Measurements from ENCODE around the gene ANKRD12.

The ANKRD12 gene

DNA sequence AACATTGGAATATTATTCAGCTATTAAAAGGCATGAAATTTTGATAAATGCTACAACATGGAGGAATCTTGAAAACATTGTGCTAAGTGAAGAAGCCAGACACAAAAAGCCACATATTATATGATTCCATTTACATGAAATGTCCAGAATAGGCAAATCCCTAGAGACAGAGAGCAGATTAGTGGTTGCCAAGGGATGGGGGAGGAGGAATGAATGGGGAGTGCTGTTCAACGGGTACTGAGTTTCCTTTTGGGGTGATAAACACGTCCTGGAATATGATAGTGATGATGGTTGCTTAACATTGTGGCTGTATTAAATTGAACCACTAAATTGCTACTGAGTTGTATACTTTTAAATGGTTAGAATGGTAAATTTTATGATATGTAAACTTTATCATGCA lies 189.1 kb downstream of the ANKRD12 start:
- TF ChIP-seq, protein P1, sequence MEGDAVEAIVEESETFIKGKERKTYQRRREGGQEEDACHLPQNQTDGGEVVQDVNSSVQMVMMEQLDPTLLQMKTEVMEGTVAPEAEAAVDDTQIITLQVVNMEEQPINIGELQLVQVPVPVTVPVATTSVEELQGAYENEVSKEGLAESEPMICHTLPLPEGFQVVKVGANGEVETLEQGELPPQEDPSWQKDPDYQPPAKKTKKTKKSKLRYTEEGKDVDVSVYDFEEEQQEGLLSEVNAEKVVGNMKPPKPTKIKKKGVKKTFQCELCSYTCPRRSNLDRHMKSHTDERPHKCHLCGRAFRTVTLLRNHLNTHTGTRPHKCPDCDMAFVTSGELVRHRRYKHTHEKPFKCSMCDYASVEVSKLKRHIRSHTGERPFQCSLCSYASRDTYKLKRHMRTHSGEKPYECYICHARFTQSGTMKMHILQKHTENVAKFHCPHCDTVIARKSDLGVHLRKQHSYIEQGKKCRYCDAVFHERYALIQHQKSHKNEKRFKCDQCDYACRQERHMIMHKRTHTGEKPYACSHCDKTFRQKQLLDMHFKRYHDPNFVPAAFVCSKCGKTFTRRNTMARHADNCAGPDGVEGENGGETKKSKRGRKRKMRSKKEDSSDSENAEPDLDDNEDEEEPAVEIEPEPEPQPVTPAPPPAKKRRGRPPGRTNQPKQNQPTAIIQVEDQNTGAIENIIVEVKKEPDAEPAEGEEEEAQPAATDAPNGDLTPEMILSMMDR (conservative IDR thresholded peaks at IDR 0.05; ENCODE audit: low read length): no peak
- TF ChIP-seq EZH2phosphoT487 (IDR thresholded peaks at IDR 0.05; ENCODE audit: borderline replicate concordance): no peak
- no peaks in the 10 kb centered on the region for H4K20me1 ChIP-seq (ENCODE audit: insufficient read depth, low read length, poor library complexity, severe bottlenecking)

GRCh38 chr18:9328776-9329175 lies 192.2 kb downstream of the ANKRD12 start:
- no peaks in the 10 kb centered on the region; the same call in 1 of the 2 replicates for H3K9me3 ChIP-seq (ENCODE audit: insufficient read depth, low read depth, low read length)
- no peak overlapping the region for H2AFZ ChIP-seq (ENCODE audit: low read length)
- no peaks in the 10 kb centered on the region for H3K4me1 ChIP-seq (ENCODE audit: insufficient read depth, low read length, poor library complexity, severe bottlenecking)
- no peak for TF ChIP-seq EZH2phosphoT487 (IDR thresholded peaks at IDR 0.05; ENCODE audit: borderline replicate concordance)
- TF ChIP-seq, protein P1 (conservative IDR thresholded peaks at IDR 0.05; ENCODE audit: low read length): no peak
- H3K79me2 ChIP-seq (ENCODE audit: insufficient read depth, low read length): no peaks in the 10 kb centered on the region
- no peaks in the 10 kb centered on the region for H4K20me1 ChIP-seq (ENCODE audit: insufficient read depth, low read length, poor library complexity, severe bottlenecking)
- H3K36me3 ChIP-seq (ENCODE audit: insufficient read depth, low read length): no peaks in the 10 kb centered on the region
- no peaks in the 10 kb centered on the region for H3K9me2 ChIP-seq (replicated peaks; ENCODE audit: low read depth, low read length)
- no peaks in the 10 kb centered on the region for H3K27me3 ChIP-seq (ENCODE audit: insufficient read depth, low read length, poor library complexity, severe bottlenecking)
- H3K9ac ChIP-seq (ENCODE audit: low read depth, low read length, poor library complexity, severe bottlenecking): no peak overlapping the region
- no peaks in the 10 kb centered on the region for H3F3A ChIP-seq (ENCODE audit: low read depth)
- H3K4me2 ChIP-seq (ENCODE audit: low read depth, low read length, poor library complexity, severe bottlenecking): no peak overlapping the region
- H3K4me3 ChIP-seq (ENCODE audit: low read length, poor library complexity, severe bottlenecking): no peak overlapping the region

More for the DNA sequence above, 189.1 kb downstream of the ANKRD12 start:
- no peaks in the 10 kb centered on the region for H3K79me2 ChIP-seq (ENCODE audit: insufficient read depth, low read length)
- no peak overlapping the region for H2AFZ ChIP-seq (ENCODE audit: low read length)
- no peaks in the 10 kb centered on the region for H3K9me2 ChIP-seq (replicated peaks; ENCODE audit: low read depth, low read length)
- no peaks in the 10 kb centered on the region; the same call in 1 of the 2 replicates for H3K9me3 ChIP-seq (ENCODE audit: insufficient read depth, low read depth, low read length)
- H3K27me3 ChIP-seq (ENCODE audit: insufficient read depth, low read length, poor library complexity, severe bottlenecking): no peaks in the 10 kb centered on the region
- H3K4me2 ChIP-seq (ENCODE audit: low read depth, low read length, poor library complexity, severe bottlenecking): no peak overlapping the region
- no peak overlapping the region for H3K9ac ChIP-seq (ENCODE audit: low read depth, low read length, poor library complexity, severe bottlenecking)
- no peaks in the 10 kb centered on the region for H3K4me1 ChIP-seq (ENCODE audit: insufficient read depth, low read length, poor library complexity, severe bottlenecking)
- H3F3A ChIP-seq (ENCODE audit: low read depth): no peaks in the 10 kb centered on the region
- no peaks in the 10 kb centered on the region for H3K36me3 ChIP-seq (ENCODE audit: insufficient read depth, low read length)
- H3K4me3 ChIP-seq (ENCODE audit: low read length, poor library complexity, severe bottlenecking): no peak overlapping the region

GRCh38 chr18:9329471-9329870 lies 192.9 kb downstream of the ANKRD12 start:
- Histone ChIP-seq H3F3A (ENCODE audit: low read depth) (no peaks in the 10 kb centered on the region), H3K36me3 (ENCODE audit: insufficient read depth, low read length) (no peaks in the 10 kb centered on the region), H3K4me1 (ENCODE audit: insufficient read depth, low read length, poor library complexity, severe bottlenecking) (no peaks in the 10 kb centered on the region), H3K4me2 (ENCODE audit: low read depth, low read length, poor library complexity, severe bottlenecking) (no peak overlapping the region), H3K9me2 (replicated peaks; ENCODE audit: low read depth, low read length) (no peaks in the 10 kb centered on the region), H3K27me3 (ENCODE audit: insufficient read depth, low read length, poor library complexity, severe bottlenecking) (no peaks in the 10 kb centered on the region), H2AFZ (ENCODE audit: low read length) (no peak overlapping the region), H3K4me3 (ENCODE audit: low read length, poor library complexity, severe bottlenecking) (no peak overlapping the region), H3K79me2 (ENCODE audit: insufficient read depth, low read length) (no peaks in the 10 kb centered on the region), H3K9me3 (ENCODE audit: insufficient read depth, low read depth, low read length) (no peaks in the 10 kb centered on the region; the same call in 1 of the 2 replicates), H3K9ac (ENCODE audit: low read depth, low read length, poor library complexity, severe bottlenecking) (no peak overlapping the region), H4K20me1 (ENCODE audit: insufficient read depth, low read length, poor library complexity, severe bottlenecking) (no peaks in the 10 kb centered on the region)
- TF ChIP-seq EZH2phosphoT487 (IDR thresholded peaks at IDR 0.05; ENCODE audit: borderline replicate concordance): no peak
- TF ChIP-seq, protein P1 (conservative IDR thresholded peaks at IDR 0.05; ENCODE audit: low read length): no peak

Measured in Loucy (cell line).